ENCODE measurements around the gene FGD4.

Gene FGD4

GRCh38 chr12:32399370-32400113 is at the start of gene FGD4:
Gene FGD4, plus strand, starts transcription at chr12:32399558.
- in situ Hi-C loops (cut with MboI; ENCODE audit: low sequenced_read_pairs), result no loop called here

GRCh38 chr12:32353540-32353939 is 45.8 kb upstream of the FGD4 start:
- in situ Hi-C loops (cut with MboI; ENCODE audit: low sequenced_read_pairs), result no loop called here

GRCh38 chr12:32357601-32358249 is 41.6 kb upstream of the FGD4 start:
- in situ Hi-C loops (cut with MboI; ENCODE audit: low sequenced_read_pairs), result no loop called here

- in situ Hi-C loops (cut with MboI; ENCODE audit: low sequenced_read_pairs), result loop anchor here (10.0 kb wide), 1 partner anchor 314 kb away; the partner anchor contains the start of gene DNM1L
These were observed 38.4 kb upstream of the FGD4 start for GRCh38 chr12:32360956-32361355.

- in situ Hi-C loops (cut with MboI; ENCODE audit: low sequenced_read_pairs), result loop anchor here (10.0 kb wide), 1 partner anchor 312 kb away; the partner anchor contains the start of gene DNM1L
These were observed 36.5 kb upstream of the FGD4 start for GRCh38 chr12:32362892-32363291.

- in situ Hi-C loops (cut with MboI; ENCODE audit: low sequenced_read_pairs), result loop anchor here (10.0 kb wide), 1 partner anchor 309 kb away; the partner anchor contains the start of gene DNM1L
These were observed 33.8 kb upstream of the FGD4 start for GRCh38 chr12:32365473-32366064.

DNA sequence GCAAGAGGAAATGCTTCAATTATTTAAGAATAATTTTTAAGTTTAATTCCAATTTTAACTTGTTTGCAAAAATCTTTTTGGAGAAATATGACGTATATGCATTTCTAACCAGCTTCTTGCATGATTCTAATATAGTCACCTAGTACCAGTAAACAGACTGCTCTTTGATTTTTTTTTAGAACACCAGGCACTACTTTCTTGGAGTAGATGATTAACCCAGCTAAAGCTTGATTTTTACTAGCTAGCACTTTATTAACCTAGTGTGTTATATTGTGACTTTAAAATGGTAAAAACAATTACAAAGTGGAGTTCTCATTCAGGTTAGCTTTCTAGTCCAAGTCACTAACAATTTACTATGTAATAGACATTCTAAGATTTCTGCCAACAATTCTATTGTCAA is 32.6 kb upstream of the FGD4 start:
- in situ Hi-C loops (cut with MboI; ENCODE audit: low sequenced_read_pairs), result loop anchor here (10.0 kb wide), 1 partner anchor 308 kb away; the partner anchor contains the start of gene DNM1L

DNA sequence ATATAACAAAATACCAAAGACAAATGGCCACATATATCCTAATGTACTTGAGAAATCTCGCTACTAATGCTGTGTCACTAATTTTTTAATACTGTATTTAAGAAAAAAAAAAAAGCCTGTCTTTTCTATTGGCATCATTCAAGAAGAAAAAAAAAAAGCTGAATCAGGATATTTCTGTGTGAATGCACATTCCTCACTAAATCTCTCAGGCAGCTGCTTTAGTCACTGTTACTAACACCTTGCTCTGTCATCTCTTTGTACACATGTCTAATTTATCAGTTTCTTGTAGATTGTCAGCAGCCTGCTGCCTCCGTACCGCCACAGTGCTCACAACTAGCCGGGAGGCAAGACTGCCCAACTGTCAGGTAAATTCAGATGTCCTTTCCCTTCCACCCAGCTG is 32.0 kb upstream of the FGD4 start:
- in situ Hi-C loops (cut with MboI; ENCODE audit: low sequenced_read_pairs), result loop anchor here (10.0 kb wide), 1 partner anchor 307 kb away; the partner anchor contains the start of gene DNM1L

DNA sequence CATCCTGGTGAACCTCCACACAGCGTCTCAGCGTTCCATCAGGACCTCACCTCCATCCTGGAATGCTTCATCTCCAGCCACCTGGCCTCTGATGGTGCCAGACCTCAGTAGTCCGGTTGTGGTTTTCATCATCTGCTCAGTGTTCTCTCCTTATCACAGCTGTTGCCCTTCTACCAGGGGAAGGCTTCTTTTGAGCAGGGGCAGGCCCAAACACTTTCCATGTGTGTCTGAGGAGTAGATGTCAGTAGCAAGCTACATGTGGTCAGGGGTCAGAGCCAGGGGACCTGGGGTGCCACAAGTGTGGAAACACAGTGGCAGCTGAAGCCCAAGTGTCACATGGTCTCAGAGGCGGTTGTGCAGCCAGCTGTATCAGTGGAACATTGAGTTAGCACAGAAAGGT is 30.2 kb upstream of the FGD4 start:
- in situ Hi-C loops (cut with MboI; ENCODE audit: low sequenced_read_pairs), result loop anchor here (10.0 kb wide), 1 partner anchor 306 kb away; the partner anchor contains the start of gene DNM1L

GRCh38 chr12:32377344-32378055 is 21.9 kb upstream of the FGD4 start:
- in situ Hi-C loops (cut with MboI; ENCODE audit: low sequenced_read_pairs), result no loop called here

GRCh38 chr12:32379213-32379612 is 20.1 kb upstream of the FGD4 start:
- in situ Hi-C loops (cut with MboI; ENCODE audit: low sequenced_read_pairs), result no loop called here

- in situ Hi-C loops (cut with MboI; ENCODE audit: low sequenced_read_pairs), result no loop called here
These were observed 19.7 kb upstream of the FGD4 start for GRCh38 chr12:32379667-32380066.

DNA sequence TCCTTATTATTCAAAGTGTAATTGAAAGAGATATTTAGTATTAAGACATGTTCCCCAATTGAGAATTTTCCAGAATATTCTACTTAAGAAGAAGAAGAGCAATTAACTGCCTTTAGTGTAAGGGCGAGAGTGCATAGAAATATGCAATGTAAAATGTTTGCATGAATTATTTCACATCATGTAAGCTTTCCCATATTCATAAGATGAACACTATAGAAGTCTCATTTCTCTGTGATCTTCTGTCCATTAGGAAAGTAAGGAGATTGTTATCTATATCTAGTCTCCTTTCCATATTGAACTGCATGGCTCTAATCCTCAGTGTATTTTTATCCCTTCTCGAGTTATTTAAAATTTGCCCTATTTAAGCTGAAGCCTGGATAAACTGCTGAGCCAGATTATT is 17.1 kb upstream of the FGD4 start:
- in situ Hi-C loops (cut with MboI; ENCODE audit: low sequenced_read_pairs), result no loop called here

GRCh38 chr12:32390572-32391219 is 8.7 kb upstream of the FGD4 start:
- in situ Hi-C loops (cut with MboI; ENCODE audit: low sequenced_read_pairs), result no loop called here

DNA sequence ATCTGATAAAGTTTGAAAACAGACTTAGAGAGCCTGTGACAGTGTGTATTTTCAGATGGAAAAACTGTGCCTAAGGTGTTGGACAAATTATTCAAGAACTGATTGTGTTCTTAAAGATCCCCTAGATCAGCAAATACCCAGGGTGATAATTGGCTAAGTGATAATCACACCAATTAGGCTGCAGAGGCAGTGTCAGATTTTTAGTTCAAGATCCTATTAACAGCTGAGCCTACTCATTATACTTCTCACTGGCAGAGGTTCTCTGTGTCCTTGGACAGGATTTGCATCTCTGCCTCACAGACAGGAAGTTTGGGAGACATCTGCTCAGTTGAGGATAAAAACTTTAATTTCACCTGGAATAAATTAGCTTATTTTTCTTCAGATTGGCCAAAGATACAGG is 4.3 kb upstream of the FGD4 start:
- in situ Hi-C loops (cut with MboI; ENCODE audit: low sequenced_read_pairs), result no loop called here

DNA sequence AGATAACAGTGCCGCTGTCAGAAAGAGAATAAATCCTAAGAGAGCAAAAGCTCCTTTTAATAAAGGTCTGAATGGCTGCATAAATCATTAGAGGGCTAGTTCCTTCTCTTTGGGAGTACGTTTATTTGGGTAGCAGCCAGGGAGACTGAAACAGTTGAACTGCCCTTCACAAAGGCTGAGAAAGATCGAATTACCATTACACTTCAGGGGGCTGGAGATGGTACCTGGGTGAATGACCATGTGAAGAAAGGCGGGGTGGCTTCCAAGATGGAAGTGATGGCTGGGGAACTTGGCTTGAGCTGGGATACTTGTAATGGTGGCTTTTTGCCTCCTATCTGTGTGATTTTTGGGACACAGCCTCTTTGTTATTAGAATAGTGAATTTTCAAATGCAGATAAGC is 1.7 kb upstream of the FGD4 start:
- in situ Hi-C loops (cut with MboI; ENCODE audit: low sequenced_read_pairs), result no loop called here

DNA sequence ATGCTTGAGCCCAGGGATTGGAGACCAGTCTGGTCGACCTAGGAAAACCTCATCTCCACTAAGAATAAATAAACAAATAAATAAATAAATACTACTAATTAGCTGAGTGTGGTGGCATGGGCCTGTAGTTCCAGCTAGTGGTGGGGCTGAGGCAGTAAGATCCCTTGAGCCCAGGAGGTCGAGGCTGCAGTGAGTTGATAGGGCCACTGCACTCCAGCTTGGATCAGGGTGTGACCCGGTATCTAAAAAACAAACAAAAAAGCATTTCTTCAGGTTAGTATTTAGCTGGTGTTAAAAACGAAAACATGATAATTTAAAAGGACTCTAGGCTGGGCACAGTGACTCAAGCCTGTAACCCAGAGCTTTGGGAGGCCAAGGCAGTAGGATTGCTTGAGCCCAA is 1.2 kb upstream of the FGD4 start:
- in situ Hi-C loops (cut with MboI; ENCODE audit: low sequenced_read_pairs), result no loop called here

DNA sequence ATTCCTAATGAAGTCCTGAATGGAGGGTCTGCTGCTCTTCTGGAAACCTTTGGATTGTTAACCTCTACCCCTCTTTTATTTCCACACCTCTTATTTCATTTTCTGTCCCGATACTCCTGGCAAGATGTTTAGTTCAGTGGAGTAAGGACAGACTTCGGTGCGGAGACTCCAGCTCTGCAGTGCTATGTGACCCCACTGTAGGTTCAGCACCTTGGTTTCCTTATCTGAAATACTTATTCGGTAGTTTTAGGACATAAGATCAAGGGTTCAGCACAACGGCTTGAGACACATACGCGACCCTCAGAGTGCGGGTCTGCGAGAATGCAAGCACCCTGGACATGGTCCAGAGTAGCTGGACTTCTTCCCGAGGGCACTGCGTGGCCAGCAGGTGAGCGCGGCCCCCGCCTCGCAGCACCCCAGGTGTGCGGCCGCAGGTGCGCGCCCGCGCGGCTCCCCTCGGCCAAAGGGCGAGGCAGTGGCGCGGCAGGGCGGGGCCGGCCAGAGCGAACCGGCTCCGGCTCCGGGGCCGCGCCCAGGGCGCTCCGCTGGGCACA is 465 bp upstream of the FGD4 start:
- in situ Hi-C loops (cut with MboI; ENCODE audit: low sequenced_read_pairs), result no loop called here

GRCh38 chr12:32400114-32400672 is 835 bp downstream of the FGD4 start:
- in situ Hi-C loops (cut with MboI; ENCODE audit: low sequenced_read_pairs), result no loop called here

DNA sequence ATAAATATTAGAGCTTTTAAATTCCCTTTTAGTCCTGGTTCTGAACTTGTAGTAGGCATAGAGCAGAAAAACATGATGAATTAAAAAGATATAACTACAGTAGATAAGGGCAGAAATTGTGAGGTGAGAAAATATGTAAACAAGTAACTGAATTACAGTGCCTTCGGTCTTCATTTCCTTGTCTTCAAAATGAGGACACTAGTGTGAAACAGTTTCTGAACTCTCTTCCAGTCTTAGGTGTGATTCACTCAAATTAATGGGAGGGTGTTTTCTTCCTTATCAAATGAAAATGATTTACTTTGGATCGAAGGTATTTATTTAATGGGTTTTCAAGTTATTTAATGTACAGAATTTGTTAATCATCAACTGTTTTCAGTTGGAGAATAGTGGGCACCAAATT is 1.5 kb downstream of the FGD4 start:
- in situ Hi-C loops (cut with MboI; ENCODE audit: low sequenced_read_pairs), result no loop called here

Measured in HL-60/S4 (cell line).